Testis (tissue), 2 donors: ENCODE data around the gene TRAP1.

ENCODE experiments used
- POLR2A ChIP-seq: fragments of 450-650 bp; IDR thresholded peaks from one replicate; pipeline ENCODE4 v1.6.1; 2017; ENCODE audit warnings: antibody characterized with exemption, mild to moderate bottlenecking, moderate library complexity
- TF ChIP-seq, protein P1 (sequence below), 3 experiments: fragments of 450-650 bp in 2 of 3; fragments of 200-600 bp in 1 of 3; sonication (generic) in 1 of 3; IDR thresholded peaks; one replicate each; pipeline ENCODE4 v1.5.1; 2016 to 2019; ENCODE audit warnings: antibody characterized with exemption in 3 of 3, mild to moderate bottlenecking in 2 of 3, moderate library complexity in 1 of 3

DNA sequence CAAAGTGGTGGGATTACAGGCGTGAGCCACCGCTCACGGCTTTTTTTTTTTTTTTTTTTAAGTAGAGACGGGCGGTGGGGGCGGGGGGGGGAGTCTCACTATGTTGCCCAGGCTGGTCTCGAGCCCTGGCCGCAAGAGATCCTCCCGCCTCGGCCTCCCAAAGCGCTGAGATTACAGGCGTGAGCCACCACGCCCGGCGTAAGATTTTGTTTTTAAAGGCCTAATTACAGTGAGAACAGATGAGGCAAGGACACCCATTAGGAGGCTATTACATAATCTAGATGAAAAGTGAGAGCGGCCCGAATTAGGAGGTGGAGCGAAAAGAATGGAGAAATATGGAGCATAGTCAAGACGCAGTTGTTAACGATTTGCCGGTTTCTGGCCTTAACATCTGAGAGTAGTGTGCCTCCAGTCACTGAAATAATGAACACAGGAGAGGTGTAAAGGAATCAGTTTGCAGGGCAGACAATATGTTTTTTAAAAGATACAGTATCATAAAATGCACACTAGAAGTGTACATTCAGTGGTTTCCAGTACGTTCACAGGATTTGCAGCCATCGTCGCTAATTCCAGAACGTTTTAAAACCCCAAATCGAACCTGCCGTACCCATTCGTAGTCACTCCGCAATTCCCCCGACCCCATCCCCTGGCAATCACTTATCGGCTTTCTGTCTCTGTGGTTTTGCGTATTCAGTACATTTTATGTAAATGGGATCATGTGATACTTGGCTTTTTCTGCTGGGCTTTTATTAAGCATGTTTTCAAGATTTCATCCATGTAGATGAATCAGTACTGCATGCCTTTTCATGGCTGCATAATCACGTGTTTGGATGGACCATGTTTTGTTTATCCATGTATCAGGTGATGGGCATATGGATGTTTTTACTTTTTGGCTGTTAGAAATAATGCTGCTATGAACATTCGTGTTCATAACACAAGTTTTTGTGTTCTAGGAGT is 104.5 kb downstream of the TRAP1 start:
- no peak for TF ChIP-seq POLR2A
- TF ChIP-seq, protein P1, sequence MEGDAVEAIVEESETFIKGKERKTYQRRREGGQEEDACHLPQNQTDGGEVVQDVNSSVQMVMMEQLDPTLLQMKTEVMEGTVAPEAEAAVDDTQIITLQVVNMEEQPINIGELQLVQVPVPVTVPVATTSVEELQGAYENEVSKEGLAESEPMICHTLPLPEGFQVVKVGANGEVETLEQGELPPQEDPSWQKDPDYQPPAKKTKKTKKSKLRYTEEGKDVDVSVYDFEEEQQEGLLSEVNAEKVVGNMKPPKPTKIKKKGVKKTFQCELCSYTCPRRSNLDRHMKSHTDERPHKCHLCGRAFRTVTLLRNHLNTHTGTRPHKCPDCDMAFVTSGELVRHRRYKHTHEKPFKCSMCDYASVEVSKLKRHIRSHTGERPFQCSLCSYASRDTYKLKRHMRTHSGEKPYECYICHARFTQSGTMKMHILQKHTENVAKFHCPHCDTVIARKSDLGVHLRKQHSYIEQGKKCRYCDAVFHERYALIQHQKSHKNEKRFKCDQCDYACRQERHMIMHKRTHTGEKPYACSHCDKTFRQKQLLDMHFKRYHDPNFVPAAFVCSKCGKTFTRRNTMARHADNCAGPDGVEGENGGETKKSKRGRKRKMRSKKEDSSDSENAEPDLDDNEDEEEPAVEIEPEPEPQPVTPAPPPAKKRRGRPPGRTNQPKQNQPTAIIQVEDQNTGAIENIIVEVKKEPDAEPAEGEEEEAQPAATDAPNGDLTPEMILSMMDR (IDR thresholded peaks at IDR 0.05), result no peak
